Adipose tissue (tissue), 3 donors: Measurements from ENCODE around the gene SPRYD3. TPM values are rescaled to one million over a fixed set of nuclear protein-coding genes. Genes with fewer than 3 reads are reported as not detected.
"Not testable (repeated sequence)": the region's sequence is repeated elsewhere in the genome, so short reads cannot be mapped to it uniquely, and the experiment has no call there.

Experiments
- H3K27ac ChIP-seq: one replicate; pipeline ENCODE4 v1.5.1; 2013; ENCODE audit warnings: low read depth, low read length
- WGBS, 3 donors: extraction: QIAGEN DNeasy Blood & Tissue Kit; methylation state at CpG; one replicate each; pipeline ENCODE4 v1.1.7; 2013; 5-methylcytosine and 5-hydroxymethylcytosine counted together
- polyA plus RNA-seq, 3 donors: library from polyadenylated mRNA; stranded (reverse); fragments of 200-250 nt; gene quantifications; one replicate each; pipeline ENCODE4 v1.2.3, GENCODE V29; 2013
- donor health status: healthy with polysubstance abuse.
- donor health status: Bipolar disorder and iron deficiency.
- donor health status: healthy.

Gene SPRYD3
- polyA plus RNA-seq, 3 donors: 26.9 to 66.7 (median 29.8) TPM

- 66 to 76% (median 73%) methylated on average over 22 to 23 of the region's 23 CpGs for WGBS, 3 donors
- no peak within 1 kb of the TSS for H3K27ac ChIP-seq
Measured at GRCh38 chr12:53102883-53103807, 24.0 kb upstream of the SPRYD3 start, which contains the start of gene SOAT2. Gene SOAT2 (plus strand): TSS chr12:53103486. CDS start chr12:53103578, 92 bp downstream.

GRCh38 chr12:53101931-53102781, 23.0 kb upstream of the SPRYD3 start:
- H3K27ac ChIP-seq: no peak overlapping the region
- 80 to 88% (median 85%) methylated on average over 10 to 12 of the region's 12 CpGs for WGBS, 3 donors

GRCh38 chr12:53101266-53101665, 22.1 kb upstream of the SPRYD3 start:
- 81 to 93% (median 87%) methylated on average over 7 of the region's 7 CpGs for WGBS, 3 donors

GRCh38 chr12:53100466-53101151, 21.4 kb upstream of the SPRYD3 start:
- 83 to 90% (median 85%) methylated on average over 13 of the region's 13 CpGs for WGBS, 3 donors
- no peak overlapping the region for H3K27ac ChIP-seq

More at GRCh38 chr12:53101266-53101665, 22.1 kb upstream of the SPRYD3 start:
- H3K27ac ChIP-seq: no peak overlapping the region

- WGBS, 3 donors: 14 to 21% (median 19%) methylated on average over 6 of the region's 6 CpGs
- no peak overlapping the region for H3K27ac ChIP-seq
Measured at GRCh38 chr12:53099071-53099882, 20.1 kb upstream of the SPRYD3 start.

GRCh38 chr12:53098354-53098981, 19.3 kb upstream of the SPRYD3 start:
- H3K27ac ChIP-seq: no peak overlapping the region
- WGBS, 3 donors: 26 to 67% (median 31%) methylated on average over 13 of the region's 13 CpGs

GRCh38 chr12:53097564-53098353, 18.6 kb upstream of the SPRYD3 start, which contains the start of gene IGFBP6:
Gene IGFBP6 (plus strand): TSS chr12:53097667. CDS start chr12:53097718, 51 bp downstream.
- 1 to 4% (median 2%) methylated on average over 48 to 51 of the region's 51 CpGs for WGBS, 3 donors
- H3K27ac ChIP-seq: peak within 1 kb of the TSS; percentile 41

GRCh38 chr12:53097207-53097563, 18.0 kb upstream of the SPRYD3 start:
- WGBS, 3 donors: 2 to 8% (median 5%) methylated on average over 9 of the region's 9 CpGs
- peak overlapping the region; percentile 41 for H3K27ac ChIP-seq

- no peak overlapping the region for H3K27ac ChIP-seq
- 39 to 57% (median 42%) methylated on average over 9 of the region's 9 CpGs for WGBS, 3 donors
Measured at GRCh38 chr12:53096759-53097158, 17.6 kb upstream of the SPRYD3 start.

- WGBS, 3 donors: 36 to 79% (median 47%) methylated on average over 10 to 11 of the region's 11 CpGs
- H3K27ac ChIP-seq: no peak overlapping the region
Measured at GRCh38 chr12:53096089-53096741, 17.0 kb upstream of the SPRYD3 start.

- H3K27ac ChIP-seq: not testable (repeated sequence)
- WGBS, 3 donors: 93 to 100% (median 94%) methylated on average over 3 of the region's 3 CpGs
Measured at GRCh38 chr12:53095596-53095895, 16.4 kb upstream of the SPRYD3 start.

- 92 to 96% (median 96%) methylated on average over 5 of the region's 5 CpGs for WGBS, 3 donors
- not testable (repeated sequence) for H3K27ac ChIP-seq
Measured at GRCh38 chr12:53094796-53095595, 15.8 kb upstream of the SPRYD3 start.

GRCh38 chr12:53094394-53094787, 15.2 kb upstream of the SPRYD3 start:
- WGBS, 3 donors: 69 to 84% (median 74%) methylated on average over 6 of the region's 6 CpGs
- no peak overlapping the region for H3K27ac ChIP-seq

GRCh38 chr12:53093777-53094393, 14.7 kb upstream of the SPRYD3 start:
- 61 to 75% (median 62%) methylated on average over 6 of the region's 6 CpGs for WGBS, 3 donors
- no peak overlapping the region for H3K27ac ChIP-seq

- no peak overlapping the region for H3K27ac ChIP-seq
- WGBS, 3 donors: 83 to 92% (median 84%) methylated on average over 6 of the region's 6 CpGs
Measured at GRCh38 chr12:53091756-53092155, 12.6 kb upstream of the SPRYD3 start.
